Heart right ventricle (tissue), 16 donors: ENCODE measurements around the gene SNRPD2. TPM values are rescaled to one million over a fixed set of nuclear protein-coding genes. Genes with fewer than 3 reads are reported as not detected.

Source experiments
- ATAC-seq, 8 donors: fragments of 200-7000 bp; cut with Tn5 transposase; one replicate each; pipeline ENCODE4 v1.9.1; 2020; ENCODE audit warnings: mild to moderate bottlenecking in 8 of 8, moderate library complexity in 8 of 8, moderate number of reproducible peaks in 1 of 8
- DNase-seq, 2 donors: peaks; one replicate each; pipeline ENCODE4 v3.0.0-alpha.2; 2020
- H3K27ac ChIP-seq, 10 donors: fragments of 200-600 bp; sonication (generic) in 2 of 10; one replicate each; pipeline versions ENCODE4 v1.5.0 to v1.8.0; 2020 to 2022; ENCODE audit warnings: mild to moderate bottlenecking in 3 of 10
- H3K27me3 ChIP-seq, 7 donors: fragments of 200-600 bp; one replicate each; pipeline ENCODE4 v1.8.0; 2021 to 2022; ENCODE audit warnings: mild to moderate bottlenecking in 2 of 7
- H3K36me3 ChIP-seq, 9 donors: fragments of 200-600 bp; sonication (generic) in 1 of 9; one replicate each; pipeline versions ENCODE4 v1.5.0 to v1.8.0; 2020 to 2022; ENCODE audit warnings: mild to moderate bottlenecking in 2 of 9
- H3K4me1 ChIP-seq, 9 donors: fragments of 200-600 bp; sonication (generic) in 1 of 9; one replicate each; pipeline versions ENCODE4 v1.5.0 to v1.8.0; 2020 to 2022; ENCODE audit warnings: mild to moderate bottlenecking in 4 of 9
- H3K4me3 ChIP-seq, 10 donors: fragments of 200-600 bp; sonication (generic) in 2 of 10; one replicate each; pipeline versions ENCODE4 v1.5.0 to v1.8.0; 2020 to 2022; ENCODE audit warnings: mild to moderate bottlenecking in 7 of 10, moderate library complexity in 2 of 10
- H3K9me3 ChIP-seq, 11 donors: fragments of 200-600 bp in 10 of 11; sonication (generic) in 2 of 11; one replicate each; pipeline versions ENCODE4 v1.5.0 to v1.8.0; 2013 to 2022; ENCODE audit warnings: mild to moderate bottlenecking in 2 of 11, control low read depth in 1 of 11, moderate library complexity in 1 of 11
- WGBS, 2 donors: extraction: QIAGEN DNeasy Blood & Tissue Kit; methylation state at CpG; one replicate each; pipeline ENCODE4 v1.1.7; 2013; ENCODE audit warnings: inconsistent platforms in 1 of 2; 5-methylcytosine and 5-hydroxymethylcytosine counted together
- intact Hi-C, 10 donors: fragments of 100-400 bp; cut with DNase I; formaldehyde crosslinking; loops; one replicate each; pipeline versions ENCODE4 v1.11.1 to v1.14.2; 2022
- polyA plus RNA-seq, 2 donors: library from polyadenylated mRNA; stranded (reverse); fragments of 200-250 nt; gene quantifications; one replicate each; pipeline ENCODE4 v1.2.3, GENCODE V29; 2013
- total RNA-seq, 10 donors: library from RNA; stranded (reverse); fragmentation: NEBNext Ultra II Directional in 3 of 10; extraction: Animal tissue kit (Norgen Biotek cat#: 25700) in 3 of 10; gene quantifications; one replicate each; pipeline versions ENCODE4 v1.2.1 to v1.2.4, GENCODE V29; 2021 to 2023
- TF ChIP-seq, protein P1 (sequence below), 9 donors: fragments of 200-600 bp; sonication (generic) in 2 of 9; IDR thresholded peaks; one replicate each; pipeline versions ENCODE4 v1.5.0 to v1.8.0; 2021 to 2022; ENCODE audit warnings: antibody characterized with exemption in 9 of 9, mild to moderate bottlenecking in 5 of 9, moderate library complexity in 1 of 9
- donor health status: Arrhythmogenic right ventricular cardiomyopathy.
- donor health status: ischemic (EF 13 %, LVEDD 7.1; RV severe dilation, severe dysfunction).
- donor health status: healthy with polysubstance abuse.
- donor health status: DM: no; HTN: yes; CAD: no.
- donor health status: DM: no; HTN: no; CAD: no.
- donor health status: ischemic (EF 25% LVEDD 6.9; RV normal size, moderate dysfunction).
- donor health status: ischemic (EF 25% LVEDD 5.7; RV mildly dilated, moderate dysfunction).
- donor health status: healthy.
- donor health status: DM: yes; HTN: yes; CAD: no.
- donor health status: Ischemic cardiomyopathy.
- donor health status: ischemic (EF 35%, LVEDD 5.7; RV mildly dilated, moderate dysfunction).
- donor health status: nonischemic (EF 11% LVEDD 7.7; RV severe dilation, severe dysfunction).
- donor health status: DM: yes; HTN: yes; CAD: no.
- donor health status: PGD.
- donor health status: ischemic (EF 29% LVEDD 5.4; RV normal size, mild dysfunction).
- donor health status: nonischemic (EF 23%, LVEDD 6.1; RV moderate dilation, normal function).

Gene SNRPD2
- total and polyA plus RNA-seq, 12 donors = 216 to 464 (median 244) TPM

DNA sequence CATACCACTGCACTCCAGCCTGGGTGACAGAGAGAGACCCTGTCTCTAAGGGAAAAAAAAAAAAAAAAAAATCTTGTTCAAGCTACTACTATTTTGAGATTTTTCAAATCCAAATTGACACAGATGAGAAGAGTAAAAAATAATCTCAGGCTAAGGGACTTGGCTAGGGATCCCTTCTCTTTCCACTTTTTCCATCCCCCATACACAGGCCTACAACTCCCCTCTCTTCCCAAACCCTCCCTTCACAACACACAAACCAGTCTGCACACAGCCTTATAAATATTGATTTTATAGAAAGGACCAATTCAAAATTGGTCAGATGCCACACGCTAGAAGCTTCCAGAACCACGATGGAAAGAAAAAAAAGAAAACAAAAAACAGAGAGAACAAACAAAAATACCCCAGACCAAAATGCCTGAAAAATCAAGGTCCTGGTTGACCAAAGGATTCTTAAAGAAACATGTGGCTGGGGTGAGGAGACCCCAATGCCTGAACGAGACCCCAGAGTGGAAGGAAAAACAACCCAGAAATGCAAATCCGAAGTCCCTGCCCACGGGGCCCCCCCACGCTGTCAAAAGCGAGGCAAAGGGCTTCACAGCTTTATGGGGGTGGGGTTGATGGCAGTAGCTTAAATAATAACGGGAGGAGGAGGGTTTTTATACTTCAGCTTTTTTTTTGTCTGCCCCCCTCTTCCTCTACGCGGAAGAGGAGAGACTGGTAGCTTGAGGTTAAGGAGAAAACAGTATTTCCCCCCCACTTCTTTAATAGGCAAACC lies 18.8 kb upstream of the SNRPD2 start:
- no peak for DNase-seq
- Histone ChIP-seq H3K9me3 (no peaks in the 10 kb centered on the region), H3K27me3 (no peaks in the 10 kb centered on the region), H3K27ac (peak overlapping the region in 1 of 10 donors; percentile 15), H3K4me1 (peaks cover 0 to 11% (median 0%) of the 10 kb centered on the region in 9 donors), H3K36me3 (peaks cover 0 to 36% (median 15%) of the 10 kb centered on the region in 9 donors), H3K4me3 (no peak overlapping the region)
- WGBS, 2 donors = 74% methylated on average over 10 of the region's 10 CpGs
- TF ChIP-seq, protein P1, sequence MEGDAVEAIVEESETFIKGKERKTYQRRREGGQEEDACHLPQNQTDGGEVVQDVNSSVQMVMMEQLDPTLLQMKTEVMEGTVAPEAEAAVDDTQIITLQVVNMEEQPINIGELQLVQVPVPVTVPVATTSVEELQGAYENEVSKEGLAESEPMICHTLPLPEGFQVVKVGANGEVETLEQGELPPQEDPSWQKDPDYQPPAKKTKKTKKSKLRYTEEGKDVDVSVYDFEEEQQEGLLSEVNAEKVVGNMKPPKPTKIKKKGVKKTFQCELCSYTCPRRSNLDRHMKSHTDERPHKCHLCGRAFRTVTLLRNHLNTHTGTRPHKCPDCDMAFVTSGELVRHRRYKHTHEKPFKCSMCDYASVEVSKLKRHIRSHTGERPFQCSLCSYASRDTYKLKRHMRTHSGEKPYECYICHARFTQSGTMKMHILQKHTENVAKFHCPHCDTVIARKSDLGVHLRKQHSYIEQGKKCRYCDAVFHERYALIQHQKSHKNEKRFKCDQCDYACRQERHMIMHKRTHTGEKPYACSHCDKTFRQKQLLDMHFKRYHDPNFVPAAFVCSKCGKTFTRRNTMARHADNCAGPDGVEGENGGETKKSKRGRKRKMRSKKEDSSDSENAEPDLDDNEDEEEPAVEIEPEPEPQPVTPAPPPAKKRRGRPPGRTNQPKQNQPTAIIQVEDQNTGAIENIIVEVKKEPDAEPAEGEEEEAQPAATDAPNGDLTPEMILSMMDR (IDR thresholded peaks at IDR 0.05) = no peak
- no peak for ATAC-seq
- intact Hi-C loops = no loop called here

DNA sequence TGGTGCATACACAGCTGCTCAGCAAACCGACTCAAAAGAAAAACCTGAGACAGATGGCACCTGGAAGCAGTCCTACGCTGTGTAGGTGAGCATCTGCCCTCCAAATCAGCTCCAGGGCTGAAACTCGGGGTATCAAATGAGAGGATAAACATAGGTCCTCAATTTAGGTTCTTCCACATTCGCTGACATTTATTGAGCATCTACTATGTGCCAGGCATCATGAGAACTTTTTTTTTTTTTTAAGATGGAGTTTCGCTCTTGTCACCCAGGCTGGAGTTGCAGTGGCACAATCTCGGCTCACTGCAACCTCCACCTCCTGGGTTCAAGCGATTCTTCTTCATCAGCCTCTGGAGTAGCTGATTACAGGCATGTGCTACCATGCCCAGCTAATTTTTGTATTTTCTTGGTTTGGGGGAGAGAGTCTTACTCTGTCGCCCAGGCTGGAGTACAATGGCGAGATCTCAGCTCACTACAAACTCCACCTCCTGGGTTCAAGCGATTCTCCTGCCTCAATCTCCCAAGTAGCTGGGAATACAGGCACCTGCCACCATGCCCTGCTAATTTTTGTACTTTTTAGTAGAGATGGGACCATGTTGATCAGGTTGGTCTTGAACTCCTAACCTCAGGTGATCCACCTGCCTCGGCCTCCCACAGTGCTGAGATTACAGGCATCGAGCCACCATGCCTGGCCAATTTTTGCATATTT lies 14.1 kb upstream of the SNRPD2 start:
- no peak for DNase-seq
- TF ChIP-seq, protein P1 (IDR thresholded peaks at IDR 0.05) = no peak
- 91 to 96% methylated on average over 12 of the region's 12 CpGs for WGBS, 2 donors
- no peak overlapping the region for H3K27ac ChIP-seq
- peaks cover 0 to 40% (median 5%) of the 10 kb centered on the region in 9 donors for H3K36me3 ChIP-seq
- no peaks in the 10 kb centered on the region for H3K9me3 ChIP-seq
- H3K27me3 ChIP-seq = no peaks in the 10 kb centered on the region
- intact Hi-C loops = no loop called here
- no peak overlapping the region for H3K4me3 ChIP-seq
- peaks cover 0 to 9% (median 0%) of the 10 kb centered on the region in 9 donors for H3K4me1 ChIP-seq
- ATAC-seq = no peak

DNA sequence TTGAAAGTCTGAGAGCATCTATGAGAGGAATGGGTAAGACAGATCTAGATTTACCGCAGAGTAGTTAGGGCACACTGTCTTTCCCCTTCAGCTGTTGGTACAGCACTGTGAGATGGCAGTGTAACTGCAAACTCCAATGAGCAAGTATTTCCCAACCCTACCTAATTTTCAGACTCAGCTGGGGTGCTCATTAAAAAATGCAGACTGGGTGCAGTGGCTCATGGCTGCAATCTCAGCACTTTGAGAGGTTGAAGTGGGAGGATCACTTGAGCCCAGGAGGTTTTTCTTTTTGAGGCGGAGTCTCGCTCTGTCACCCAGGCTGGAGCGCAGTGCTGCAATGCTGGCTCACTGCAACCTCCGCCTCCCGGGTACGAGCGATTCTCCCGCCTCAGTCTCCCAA lies 13.4 kb upstream of the SNRPD2 start:
- no peak overlapping the region for H3K27ac ChIP-seq
- DNase-seq (no peak), ATAC-seq (no peak)
- no peak overlapping the region for H3K4me3 ChIP-seq
- H3K9me3 ChIP-seq = no peaks in the 10 kb centered on the region
- H3K36me3 ChIP-seq = peaks cover 0 to 35% (median 5%) of the 10 kb centered on the region in 9 donors
- no peaks in the 10 kb centered on the region for H3K27me3 ChIP-seq
- intact Hi-C loops = no loop called here
- peaks cover 0 to 9% (median 0%) of the 10 kb centered on the region in 9 donors for H3K4me1 ChIP-seq
- WGBS, 2 donors = 91 to 93% methylated on average over 9 of the region's 9 CpGs
- TF ChIP-seq, protein P1 (IDR thresholded peaks at IDR 0.05) = no peak

DNA sequence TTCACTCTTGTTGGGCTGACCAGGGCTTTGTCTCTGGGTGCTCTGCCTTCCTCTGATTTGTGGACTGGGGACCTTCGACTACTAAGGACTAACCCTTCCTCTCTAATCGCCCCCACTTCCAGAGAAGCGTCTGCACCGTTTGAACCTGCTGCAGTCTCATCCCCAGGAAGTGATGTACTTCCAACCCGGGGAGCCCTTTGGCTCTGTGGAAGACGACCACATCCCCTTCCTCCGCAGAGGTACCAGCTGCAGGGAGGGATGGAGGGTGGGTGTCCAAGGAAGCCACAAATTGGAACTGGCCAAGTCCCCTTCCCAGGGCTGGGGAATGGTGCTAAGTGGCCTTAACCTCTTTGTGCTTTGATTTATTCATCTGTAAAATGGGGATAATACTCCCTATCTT lies 9.9 kb upstream of the SNRPD2 start:
- intact Hi-C loops = no loop called here
- DNase-seq (no peak), ATAC-seq (no peak)
- WGBS, 2 donors = 62 to 65% methylated on average over 7 of the region's 7 CpGs
- H3K4me1 ChIP-seq = peaks cover 0 to 2% (median 0%) of the 10 kb centered on the region in 9 donors
- no peaks in the 10 kb centered on the region for H3K9me3 ChIP-seq
- H3K36me3 ChIP-seq = peaks cover 0 to 37% (median 5%) of the 10 kb centered on the region in 9 donors
- H3K27ac ChIP-seq = no peak overlapping the region
- TF ChIP-seq, protein P1 (IDR thresholded peaks at IDR 0.05) = no peak
- H3K27me3 ChIP-seq = no peaks in the 10 kb centered on the region
- no peak overlapping the region for H3K4me3 ChIP-seq
